ENCODE results near the gene VPS37B. TPM values are rescaled to one million over a fixed set of nuclear protein-coding genes. Genes with fewer than 3 reads are reported as not detected.

Gene VPS37B
- total RNA-seq, 1 experiment from 2014 or later: 12.3 TPM

GRCh38 chr12:122847921-122848421 lies 48.0 kb downstream of the VPS37B start:
- TF ChIP-seq, protein P1, sequence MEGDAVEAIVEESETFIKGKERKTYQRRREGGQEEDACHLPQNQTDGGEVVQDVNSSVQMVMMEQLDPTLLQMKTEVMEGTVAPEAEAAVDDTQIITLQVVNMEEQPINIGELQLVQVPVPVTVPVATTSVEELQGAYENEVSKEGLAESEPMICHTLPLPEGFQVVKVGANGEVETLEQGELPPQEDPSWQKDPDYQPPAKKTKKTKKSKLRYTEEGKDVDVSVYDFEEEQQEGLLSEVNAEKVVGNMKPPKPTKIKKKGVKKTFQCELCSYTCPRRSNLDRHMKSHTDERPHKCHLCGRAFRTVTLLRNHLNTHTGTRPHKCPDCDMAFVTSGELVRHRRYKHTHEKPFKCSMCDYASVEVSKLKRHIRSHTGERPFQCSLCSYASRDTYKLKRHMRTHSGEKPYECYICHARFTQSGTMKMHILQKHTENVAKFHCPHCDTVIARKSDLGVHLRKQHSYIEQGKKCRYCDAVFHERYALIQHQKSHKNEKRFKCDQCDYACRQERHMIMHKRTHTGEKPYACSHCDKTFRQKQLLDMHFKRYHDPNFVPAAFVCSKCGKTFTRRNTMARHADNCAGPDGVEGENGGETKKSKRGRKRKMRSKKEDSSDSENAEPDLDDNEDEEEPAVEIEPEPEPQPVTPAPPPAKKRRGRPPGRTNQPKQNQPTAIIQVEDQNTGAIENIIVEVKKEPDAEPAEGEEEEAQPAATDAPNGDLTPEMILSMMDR (conservative IDR thresholded peaks at IDR 0.05): no peak
- WGBS (ENCODE audit: extremely low coverage, insufficient read length, low lambda C conversion rate): no CpG with 5 or more reads among the region's 16 CpGs
- H4K20me1 ChIP-seq (ENCODE audit: control insufficient read depth, insufficient read depth, insufficient read length): no peaks in the 10 kb centered on the region
- H3K36me3 Mint-ChIP-seq (ENCODE audit: insufficient read depth in 1 of 3, low read depth in 3 of 3): no peaks in the 10 kb centered on the region
- no peak overlapping the region; a peak in 1 of 7 replicates for H3K27ac Mint-ChIP-seq
- no peak overlapping the region for H2BK20ac ChIP-seq (ENCODE audit: low read depth, low read length, poor library complexity, severe bottlenecking)
- no peaks in the 10 kb centered on the region for H3K4me1 ChIP-seq (ENCODE audit: insufficient read depth, low read length)
- no peak overlapping the region for H3K27ac ChIP-seq (ENCODE audit: insufficient read length, low read depth, low read length)
- no peak overlapping the region for H3K4ac ChIP-seq (ENCODE audit: low read depth, low read length)
- peaks cover 3 to 6% of the 10 kb centered on the region in 2 experiments; a peak in 3 of 4 replicates for H3K4me1 Mint-ChIP-seq
- H2BK5ac ChIP-seq (ENCODE audit: insufficient read length, low read length): no peak overlapping the region
- no peak overlapping the region for H2AK5ac ChIP-seq (ENCODE audit: insufficient read length, low read length)
- H4K8ac ChIP-seq (replicated peaks; ENCODE audit: insufficient read length, low read depth, low read length): no peak overlapping the region
- no peaks in the 10 kb centered on the region for H3K23me2 ChIP-seq (ENCODE audit: insufficient read length, low read depth, low read length, poor library complexity, severe bottlenecking)
- H3K18ac ChIP-seq (ENCODE audit: insufficient read length, low read depth, low read length): no peak overlapping the region
- no peak overlapping the region for H3K23ac ChIP-seq (ENCODE audit: insufficient read length, low read depth, low read length)
- DNase-seq: no peak
- H3K56ac ChIP-seq (ENCODE audit: insufficient read length, low read depth, low read length): no peak overlapping the region
- no peak overlapping the region for H4K5ac ChIP-seq (ENCODE audit: insufficient read length, low read depth, low read length)
- no peak overlapping the region for H3K4me3 Mint-ChIP-seq
- H2AFZ ChIP-seq (ENCODE audit: low read length): no peak overlapping the region
- H4K91ac ChIP-seq (ENCODE audit: insufficient read length, low read depth, low read length): no peak overlapping the region
- H2BK120ac ChIP-seq (ENCODE audit: low read depth, low read length, poor library complexity, severe bottlenecking): no peak overlapping the region
- no peaks in the 10 kb centered on the region for H3K9me3 ChIP-seq (ENCODE audit: control insufficient read depth, low read depth, low read length)
- no peaks in the 10 kb centered on the region for H3K79me2 ChIP-seq (ENCODE audit: insufficient read depth, low read length)
- H3K9me3 Mint-ChIP-seq: no peaks in the 10 kb centered on the region
- H3K27me3 ChIP-seq (ENCODE audit: insufficient read depth, low read length): no peaks in the 10 kb centered on the region
- H2BK15ac ChIP-seq (ENCODE audit: low read depth, low read length): no peak overlapping the region
- H3K4me2 ChIP-seq (ENCODE audit: insufficient read depth, insufficient read length, low read length): no peak overlapping the region
- H3T11ph ChIP-seq (ENCODE audit: low read length): no peak overlapping the region
- H3K79me1 ChIP-seq (ENCODE audit: insufficient read depth, low read depth, low read length, poor library complexity, severe bottlenecking): no peaks in the 10 kb centered on the region
- no peak overlapping the region for H2BK12ac ChIP-seq (ENCODE audit: insufficient read length, low read depth, low read length)
- H3K9ac ChIP-seq (ENCODE audit: extremely low read depth, insufficient read length, low read length): no peak overlapping the region
- no peak overlapping the region for H3K14ac ChIP-seq (ENCODE audit: insufficient read depth, low read length)
- peaks cover 5% of the 10 kb centered on the region for H3K27me3 Mint-ChIP-seq (ENCODE audit: low read depth)
